Measurements from ENCODE around the gene FAIM2. TPM values are rescaled to one million over a fixed set of nuclear protein-coding genes. Genes with fewer than 3 reads are reported as not detected.

FAIM2 gene
- total RNA-seq, 1 experiment from 2014 or later = 0.09 TPM

DNA sequence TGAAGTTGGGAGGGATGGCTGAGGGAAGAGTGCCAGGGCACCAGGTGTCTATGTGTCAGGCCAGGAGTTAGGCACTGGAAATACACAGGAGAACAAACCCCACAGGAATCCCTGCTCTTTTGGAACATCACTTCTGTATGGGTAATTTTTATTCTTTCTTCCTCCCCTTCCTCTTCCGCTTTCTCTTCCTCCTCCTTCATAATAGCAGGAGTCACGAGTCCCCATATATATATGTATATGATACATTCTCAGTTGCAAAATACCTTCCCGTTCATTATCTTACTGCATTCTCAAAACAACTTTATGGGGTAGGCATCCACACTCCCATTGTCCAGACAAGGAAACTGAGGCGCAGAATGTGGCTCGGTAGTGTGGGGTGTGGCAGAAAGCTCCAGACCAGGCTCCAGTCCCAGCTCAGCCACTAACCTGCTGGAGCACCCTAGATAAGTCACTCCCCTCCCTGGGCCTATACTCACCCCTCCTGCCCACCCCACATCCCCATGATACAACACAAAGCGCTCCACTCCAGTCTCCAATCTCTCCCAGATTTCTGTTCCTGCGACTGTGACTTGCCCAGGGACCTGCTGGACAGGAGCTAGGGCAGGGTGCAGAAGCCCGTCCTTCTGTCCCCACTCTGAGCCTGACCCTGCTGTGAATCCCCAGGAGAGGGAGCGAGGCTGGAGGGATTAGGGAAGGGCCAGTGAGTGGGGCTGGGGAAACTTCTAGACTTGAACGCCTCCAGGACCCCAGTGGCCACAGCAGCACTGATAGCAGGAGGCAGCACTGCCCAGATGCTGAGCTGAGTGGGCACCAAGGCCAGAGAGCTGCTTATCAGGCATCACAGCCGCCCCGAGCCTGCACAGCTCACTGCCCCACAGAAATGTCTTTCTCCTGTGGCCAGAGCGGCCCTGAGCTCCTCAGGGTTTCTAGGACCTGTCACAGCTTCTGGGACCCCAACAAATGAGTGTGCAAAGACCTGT lies 45.5 kb upstream of the FAIM2 start:
- Histone ChIP-seq H3K4me3 (ENCODE audit: low read depth, low read length) (no peak overlapping the region), H3K27me3 (replicated peaks; ENCODE audit: control insufficient read depth, insufficient read depth, low read length) (no peaks in the 10 kb centered on the region), H3K36me3 (ENCODE audit: control insufficient read depth, insufficient read depth, low read length) (no peaks in the 10 kb centered on the region), H3K4me1 (peaks cover 5% of the 10 kb centered on the region; the same call in 1 of the 2 replicates), H3K9me3 (no peaks in the 10 kb centered on the region)
- TF ChIP-seq CTCF (IDR thresholded peaks at IDR 0.05; ENCODE audit: insufficient read depth in 1 of 2, low read depth in 1 of 2, low read length in 1 of 2, severe bottlenecking in 1 of 2, unreplicated experiment in 1 of 2) = no peak
- Mint-ChIP-seq H3K4me3 (ENCODE audit: unreplicated experiment) (no peak overlapping the region), H3K27me3 (ENCODE audit: insufficient read depth, unreplicated experiment) (no peaks in the 10 kb centered on the region), H3K9me3 (ENCODE audit: unreplicated experiment) (no peaks in the 10 kb centered on the region), H3K36me3 (ENCODE audit: insufficient read depth, unreplicated experiment) (peaks cover 5% of the 10 kb centered on the region), H3K27ac (ENCODE audit: unreplicated experiment) (peak overlapping the region; percentile 48), H3K4me1 (ENCODE audit: low read depth, unreplicated experiment) (peaks cover 12% of the 10 kb centered on the region)
- DNase-seq = no peak
- CTCF ChIA-PET = interaction anchor here (0.5 to 1.2 kb wide), 3 partner anchors 17 to 81 kb away, joined by 3 to 5 read pairs (median 5); no protein-coding TSS in a partner anchor
- intact Hi-C loops (cut with micrococcal nuclease; ENCODE audit: unreplicated experiment) = no loop called here
- POLR2A ChIA-PET = no interaction called here
- BruUV-seq (replicated peaks) = no TSS peak

DNA sequence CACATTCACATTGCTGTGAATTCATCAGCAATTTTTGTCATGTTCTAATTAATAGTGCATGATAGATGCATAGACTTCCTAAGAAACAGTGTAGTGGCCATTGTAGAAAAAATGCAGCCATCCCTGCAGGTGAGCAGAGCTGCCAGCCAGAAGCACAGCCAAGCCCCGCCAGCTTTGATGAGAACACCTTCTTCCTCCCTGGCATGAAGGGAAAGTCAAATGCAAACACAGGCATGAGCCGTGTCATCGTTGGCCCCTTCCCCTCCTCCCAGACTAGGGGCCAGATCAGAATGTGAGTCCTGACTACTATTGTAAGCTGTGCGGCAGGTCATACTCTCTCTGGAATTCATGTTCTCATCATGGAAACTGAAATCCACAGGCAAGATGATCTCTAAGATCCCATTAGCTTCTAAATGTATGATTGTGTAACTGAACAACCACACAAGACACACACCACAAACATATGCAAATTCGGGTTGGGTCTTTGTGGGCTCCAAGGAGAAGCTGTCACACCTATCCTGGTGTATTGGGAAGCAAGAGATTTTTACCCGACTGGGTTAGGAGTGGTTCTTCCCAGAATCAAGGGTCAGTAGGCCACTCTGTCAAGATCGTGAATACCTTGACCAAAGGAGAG lies 44.0 kb upstream of the FAIM2 start:
- ChIA-PET POLR2A (no interaction called here), CTCF (interaction anchor here (0.6 to 1.0 kb wide), 2 partner anchors 27 to 80 kb away, joined by 3 to 4 read pairs; no protein-coding TSS in a partner anchor)
- H3K27ac Mint-ChIP-seq (ENCODE audit: unreplicated experiment) = no peak overlapping the region
- no peaks in the 10 kb centered on the region for H3K9me3 ChIP-seq
- H3K4me1 Mint-ChIP-seq (ENCODE audit: low read depth, unreplicated experiment) = peaks cover 12% of the 10 kb centered on the region
- no peaks in the 10 kb centered on the region for H3K27me3 ChIP-seq (replicated peaks; ENCODE audit: control insufficient read depth, insufficient read depth, low read length)
- peaks cover 5% of the 10 kb centered on the region; the same call in 1 of the 2 replicates for H3K4me1 ChIP-seq
- H3K36me3 Mint-ChIP-seq (ENCODE audit: insufficient read depth, unreplicated experiment) = peaks cover 5% of the 10 kb centered on the region
- H3K4me3 Mint-ChIP-seq (ENCODE audit: unreplicated experiment) = no peak overlapping the region
- H3K9me3 Mint-ChIP-seq (ENCODE audit: unreplicated experiment) = no peaks in the 10 kb centered on the region
- no peak for TF ChIP-seq CTCF (IDR thresholded peaks at IDR 0.05; ENCODE audit: insufficient read depth in 1 of 2, low read depth in 1 of 2, low read length in 1 of 2, severe bottlenecking in 1 of 2, unreplicated experiment in 1 of 2)
- DNase-seq = no peak
- H3K27me3 Mint-ChIP-seq (ENCODE audit: insufficient read depth, unreplicated experiment) = no peaks in the 10 kb centered on the region
- H3K4me3 ChIP-seq (ENCODE audit: low read depth, low read length) = no peak overlapping the region
- no TSS peak for BruUV-seq (replicated peaks)
- H3K36me3 ChIP-seq (ENCODE audit: control insufficient read depth, insufficient read depth, low read length) = no peaks in the 10 kb centered on the region
- intact Hi-C loops (cut with micrococcal nuclease; ENCODE audit: unreplicated experiment) = no loop called here

- Histone ChIP-seq H3K4me1 (peaks cover 5% of the 10 kb centered on the region; the same call in 1 of the 2 replicates), H3K36me3 (ENCODE audit: control insufficient read depth, insufficient read depth, low read length) (no peaks in the 10 kb centered on the region), H3K27me3 (replicated peaks; ENCODE audit: control insufficient read depth, insufficient read depth, low read length) (no peaks in the 10 kb centered on the region), H3K9me3 (no peaks in the 10 kb centered on the region), H3K4me3 (ENCODE audit: low read depth, low read length) (no peak overlapping the region)
- no peak for DNase-seq
- Mint-ChIP-seq H3K9me3 (ENCODE audit: unreplicated experiment) (no peaks in the 10 kb centered on the region), H3K27ac (ENCODE audit: unreplicated experiment) (no peak overlapping the region), H3K36me3 (ENCODE audit: insufficient read depth, unreplicated experiment) (peaks cover 5% of the 10 kb centered on the region), H3K4me1 (ENCODE audit: low read depth, unreplicated experiment) (peaks cover 12% of the 10 kb centered on the region), H3K4me3 (ENCODE audit: unreplicated experiment) (no peak overlapping the region), H3K27me3 (ENCODE audit: insufficient read depth, unreplicated experiment) (no peaks in the 10 kb centered on the region)
- intact Hi-C loops (cut with micrococcal nuclease; ENCODE audit: unreplicated experiment) = no loop called here
- POLR2A ChIA-PET = interaction anchor here (0.5 kb wide), 1 partner anchor 79 kb away, joined by 3 read pairs; no protein-coding TSS in a partner anchor
- TF ChIP-seq CTCF (IDR thresholded peaks at IDR 0.05; ENCODE audit: insufficient read depth in 1 of 2, low read depth in 1 of 2, low read length in 1 of 2, severe bottlenecking in 1 of 2, unreplicated experiment in 1 of 2) = no peak
- CTCF ChIA-PET = interaction anchor here (0.9 to 1.6 kb wide), 5 partner anchors 21 to 220 kb away, joined by 3 to 9 read pairs (median 5); no protein-coding TSS in a partner anchor
- BruUV-seq (replicated peaks) = no TSS peak
These were observed 42.8 kb upstream of the FAIM2 start for GRCh38 chr12:49946497-49946896.

Data from Caco-2 (cell line).